Endothelial cell of umbilical vein (primary cell): ENCODE results near the gene HHIPL2. TPM values are rescaled to one million over a fixed set of nuclear protein-coding genes. Genes with fewer than 3 reads are reported as not detected.

Experiments used
- BruUV-seq: library from RNA; stranded (reverse); fragments of 400-500 nt; replicated peaks from 2 replicates; lab custom pipeline; 2021; lab: Mats Ljungman, UMichigan
- CTCF ChIA-PET: fragments of 300-600, 350-600 bp; sonication (Branson Sonifier 250); formaldehyde crosslinking; loops from one replicate; lab custom pipeline; 2021; ENCODE audit warnings: antibody characterized with exemption, inconsistent platforms; lab: Charles Lee
- POLR2A ChIA-PET: fragments of 300-600, 350-600 bp; sonication (Branson Sonifier 250); formaldehyde crosslinking; loops from one replicate; lab custom pipeline; 2021; ENCODE audit warnings: antibody characterized with exemption, inconsistent platforms; lab: Charles Lee
- DNase-seq: peaks from one replicate; pipeline ENCODE4 v3.0.0-alpha.2; 2011; ENCODE audit warnings: low read depth, low spot score
- FAIRE-seq: peaks from 2 replicates; lab custom pipeline; 2011; peaks lifted over from hg19 to GRCh38; lab: Jason Lieb, UNC
- H2AFZ ChIP-seq: 2 replicates; pipeline ENCODE4 v1.6.0; 2012; ENCODE audit warnings: low read depth, low read length, control low read depth, inconsistent platforms
- H3K27ac ChIP-seq: 2 replicates; pipeline ENCODE4 v1.5.1; 2011; ENCODE audit warnings: low read depth, mild to moderate bottlenecking, control low read depth, low read length, moderate library complexity; ENCODE audit not compliant: insufficient read depth
- H3K27me3 ChIP-seq, 2 experiments: 2 replicates each; pipeline versions ENCODE4 v1.6.0 to v1.6.1; 2011; ENCODE audit warnings: low read length in 2 of 2, mixed read lengths in 1 of 2; ENCODE audit not compliant: control insufficient read depth in 2 of 2, insufficient read depth in 2 of 2
- H3K36me3 ChIP-seq, 2 experiments: 2 replicates in 1 of 2; 3 replicates in 1 of 2; pipeline ENCODE4 v1.5.1; 2011; ENCODE audit warnings: low read length in 2 of 2, mild to moderate bottlenecking in 1 of 2, moderate library complexity in 1 of 2; ENCODE audit not compliant: control insufficient read depth in 2 of 2, insufficient read depth in 2 of 2; ENCODE audit errors: extremely low read depth in 1 of 2
- H3K4me1 ChIP-seq: 3 replicates; pipeline ENCODE4 v1.5.1; 2011; ENCODE audit warnings: mild to moderate bottlenecking, low read length; ENCODE audit not compliant: control insufficient read depth, insufficient read depth; ENCODE audit errors: extremely low read depth
- H3K4me2 ChIP-seq: 2 replicates; pipeline ENCODE4 v1.6.1; 2011; ENCODE audit warnings: low read length, control low read depth, mixed read lengths; ENCODE audit not compliant: insufficient read depth
- H3K4me3 ChIP-seq, 3 experiments: fragments of 200-600 bp in 1 of 3; sonication (generic), shearing (Covaris generic) in 1 of 3; replicated peaks in 1 of 3; 2 replicates each; pipeline ENCODE4 v1.5.1; 2011 to 2016; ENCODE audit warnings: control low read depth in 3 of 3, low read length in 3 of 3, mild to moderate bottlenecking in 2 of 3, inconsistent platforms in 1 of 3, low read depth in 1 of 3, moderate library complexity in 1 of 3; ENCODE audit not compliant: insufficient read depth in 1 of 3
- H3K79me2 ChIP-seq: 2 replicates; pipeline ENCODE4 v1.6.0; 2012; ENCODE audit warnings: low read length, inconsistent platforms; ENCODE audit not compliant: control insufficient read depth, insufficient read depth
- H3K9ac ChIP-seq: replicated peaks from 2 replicates; pipeline ENCODE3; 2011; ENCODE audit warnings: low read length, control low read depth; ENCODE audit not compliant: insufficient read depth; ENCODE audit errors: extremely low read depth
- H3K9me1 ChIP-seq: replicated peaks from 3 replicates; pipeline ENCODE4 v1.6.0; 2011; ENCODE audit warnings: mild to moderate bottlenecking, low read length; ENCODE audit not compliant: control insufficient read depth, insufficient read depth; ENCODE audit errors: extremely low read depth
- H3K9me3 ChIP-seq: replicated peaks from 2 replicates; pipeline ENCODE4 v1.5.1; 2012; ENCODE audit warnings: low read length, inconsistent platforms; ENCODE audit not compliant: control insufficient read depth, insufficient read depth
- H4K20me1 ChIP-seq: replicated peaks from 2 replicates; pipeline ENCODE3; 2011; ENCODE audit warnings: mild to moderate bottlenecking, low read length; ENCODE audit not compliant: control insufficient read depth, insufficient read depth; ENCODE audit errors: extremely low read depth
- CTCF ChIP-seq, 2 donors: IDR thresholded peaks; 1 replicate in 1 of 2; 2 replicates in 1 of 2; pipeline ENCODE4 v1.5.1; 2011; ENCODE audit warnings: low read length in 2 of 2, mild to moderate bottlenecking in 2 of 2, moderate library complexity in 2 of 2, control low read depth in 1 of 2, inconsistent platforms in 1 of 2, low read depth in 1 of 2; ENCODE audit not compliant: insufficient read depth in 1 of 2; ENCODE audit errors: extremely low read depth in 1 of 2
- EZH2 ChIP-seq: IDR thresholded peaks from 2 replicates; pipeline ENCODE4 v1.6.1; 2012; ENCODE audit warnings: borderline replicate concordance, low read depth, mild to moderate bottlenecking, moderate library complexity, low read length, inconsistent platforms; ENCODE audit not compliant: severe bottlenecking
- FOS ChIP-seq: IDR thresholded peaks from 2 replicates; pipeline ENCODE4 v1.6.1; 2011; ENCODE audit warnings: mild to moderate bottlenecking, low read length, moderate library complexity, borderline replicate concordance; ENCODE audit not compliant: insufficient read depth
- GATA2 ChIP-seq: IDR thresholded peaks from 2 replicates; pipeline ENCODE4 v1.7.0; 2011; ENCODE audit warnings: low read depth, mild to moderate bottlenecking, moderate library complexity, mixed read lengths, low read length; ENCODE audit not compliant: insufficient read length, insufficient read depth
- JUN ChIP-seq: IDR thresholded peaks from 2 replicates; pipeline ENCODE4 v1.6.1; 2011; ENCODE audit warnings: borderline replicate concordance, low read depth; ENCODE audit not compliant: insufficient read length, insufficient read depth
- MAX ChIP-seq: IDR thresholded peaks from 2 replicates; pipeline ENCODE4 v1.6.1; 2011; ENCODE audit not compliant: insufficient read depth, insufficient read length
- MYC ChIP-seq: IDR thresholded peaks from one replicate; pipeline ENCODE4 v1.6.1; 2011; ENCODE audit warnings: mild to moderate bottlenecking, low read depth, low read length
- POLR2A ChIP-seq: IDR thresholded peaks from 2 replicates; pipeline ENCODE4 v1.6.1; 2012; ENCODE audit warnings: low read depth, mild to moderate bottlenecking, control low read depth, low read length
- POLR2AphosphoS5 ChIP-seq: IDR thresholded peaks from 2 replicates; pipeline ENCODE4 v1.6.1; 2012; ENCODE audit warnings: low read depth, mild to moderate bottlenecking, control low read depth, low read length, moderate library complexity; ENCODE audit not compliant: insufficient read depth
- dilution Hi-C: fragments of 300-500 bp; cut with MboI; formaldehyde crosslinking; loops from one replicate; pipeline ENCODE4 v1.15.0; 2019; ENCODE audit warnings: low sequenced_read_pairs; ENCODE audit not compliant: extremely low pct_ligation_motif_present
- intact Hi-C: fragments of 100-400 bp; cut with micrococcal nuclease; formaldehyde crosslinking; loops from one replicate; pipeline ENCODE4 v1.10.0; 2022
- polyA plus RNA-seq, 4 experiments: library from polyadenylated mRNA; depleted of rRNA in 3 of 4; stranded (reverse) in 3 of 4; unstranded in 1 of 4; fragments of >200 nt; gene quantifications; 2 replicates each; pipeline versions ENCODE4 v1.2.1 to v1.2.3, GENCODE V29; 2011 to 2012; ENCODE audit warnings: missing spikeins in 1 of 4
- total RNA-seq: library from RNA; stranded (reverse); gene quantifications from 2 replicates; pipeline ENCODE4 v1.2.3, GENCODE V29; 2021

HHIPL2 gene
- total and polyA plus RNA-seq, 2 donors (not counting 3 experiments of a cell fraction or from before 2014, with no cell fraction given): 0.03 TPM; not detected in 1

GRCh38 chr1:222583079-222583478, 35.2 kb upstream of the HHIPL2 start:
- Histone ChIP-seq H3K9me3 (no peaks in the 10 kb centered on the region), H3K9ac (no peak overlapping the region), H3K27ac (no peak overlapping the region), H3K27me3 (no peaks in the 10 kb centered on the region), H3K36me3 (no peaks in the 10 kb centered on the region), H3K4me3 (no peak overlapping the region), H2AFZ (no peak overlapping the region), H4K20me1 (no peaks in the 10 kb centered on the region), H3K4me2 (no peak overlapping the region), H3K4me1 (peaks cover 14% of the 10 kb centered on the region), H3K79me2 (no peaks in the 10 kb centered on the region), H3K9me1 (no peaks in the 10 kb centered on the region)
- CTCF ChIA-PET: interaction anchor here (1.4 kb wide), 1 partner anchor 51 kb away, joined by 4 read pairs; no protein-coding TSS in a partner anchor
- no peak for DNase-seq
- BruUV-seq: no TSS peak
- dilution Hi-C loops: no loop called here
- no peak for FAIRE-seq
- TF ChIP-seq JUN: no peak
- TF ChIP-seq EZH2: no peak
- TF ChIP-seq POLR2A: no peak
- no peak for TF ChIP-seq GATA2
- TF ChIP-seq CTCF (IDR thresholded peaks at IDR 0.05; ENCODE audit: extremely low read depth in 1 of 2, insufficient read depth in 1 of 2, low read depth in 1 of 2, low read length in 2 of 2): no peak
- no peak for TF ChIP-seq FOS
- TF ChIP-seq MYC: no peak
- no peak for TF ChIP-seq MAX
- no peak for TF ChIP-seq POLR2AphosphoS5
- intact Hi-C loops: loop anchor here (5.0 kb wide), 1 partner anchor 34 kb away; the partner anchor contains the start of gene MIA3
- POLR2A ChIA-PET: interaction anchor here (0.7 kb wide), 1 partner anchor 1148 kb away, joined by 3 read pairs; no protein-coding TSS in a partner anchor
